ENCODE measurements around the gene MTA1.

DNA sequence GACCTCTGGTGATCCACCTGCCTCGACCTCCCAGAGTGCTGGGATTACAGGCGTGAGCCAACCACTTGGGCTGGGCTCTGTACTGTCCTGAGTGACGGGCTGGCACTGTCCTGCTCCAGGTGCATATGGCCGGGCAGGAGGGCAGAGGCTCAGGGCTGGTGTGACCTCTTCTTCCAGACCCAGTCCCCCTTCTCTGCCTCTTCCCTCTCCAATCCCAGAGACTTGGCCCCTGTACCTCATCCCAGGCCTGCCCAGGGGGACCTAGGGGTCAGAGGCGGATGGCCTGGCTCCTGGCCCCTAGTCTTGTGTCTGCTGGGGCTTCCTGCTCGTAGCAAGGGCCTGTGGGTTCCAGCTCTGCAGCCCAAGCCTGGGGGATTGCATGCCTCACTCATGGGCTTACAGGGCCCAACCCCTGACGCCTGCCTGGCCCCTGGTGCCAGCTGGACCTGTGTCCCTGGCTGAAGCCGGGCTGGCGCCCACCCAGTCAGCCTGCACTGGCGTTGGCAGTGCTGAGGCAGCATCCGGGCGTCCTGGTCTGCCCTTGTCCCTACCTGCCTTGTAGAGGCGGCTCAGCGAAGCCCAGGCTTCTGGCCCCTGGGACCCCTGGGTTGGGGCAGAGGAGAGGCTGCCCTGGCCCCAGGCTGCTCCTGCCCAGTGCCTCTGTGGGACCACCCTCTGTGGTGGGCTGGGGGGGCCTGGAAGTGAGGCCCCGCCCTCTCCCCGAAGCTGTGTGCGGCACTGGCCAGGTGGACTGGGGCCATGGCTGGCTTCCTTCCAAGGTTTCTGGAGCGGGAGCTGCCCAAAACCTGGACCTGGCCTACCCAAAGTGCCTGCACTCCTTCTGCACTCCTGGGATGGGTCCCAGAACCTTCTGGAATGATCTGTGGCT lies 75.7 kb downstream of the MTA1 start:
- TF ChIP-seq POLR2A (IDR thresholded peaks at IDR 0.05; ENCODE audit: low read depth, low read length) = no peak
- no peak for TF ChIP-seq POLR2AphosphoS5 (IDR thresholded peaks at IDR 0.05; ENCODE audit: low read depth, low read length)
- no peak for TF ChIP-seq SPI1 (IDR thresholded peaks at IDR 0.05; ENCODE audit: low read depth, low read length)

Data from GM12891 (cell line).